Fibroblast of lung (primary cell): ENCODE measurements around the gene FCMR.

Experiments
- EZH2 ChIP-seq: IDR thresholded peaks from 2 replicates; pipeline ENCODE4 v1.5.1; 2012; ENCODE audit warnings: low read length, control low read depth, mild to moderate bottlenecking; ENCODE audit errors: missing control alignments
- TF ChIP-seq, protein P1 (sequence below), 2 donors: IDR thresholded peaks in 1 of 2; conservative IDR thresholded peaks in 1 of 2; 1 replicate in 1 of 2; 2 replicates in 1 of 2; pipeline ENCODE4 v1.5.1; 2011 to 2012; ENCODE audit warnings: low read length in 2 of 2, control low read depth in 1 of 2, inconsistent platforms in 1 of 2, low read depth in 1 of 2, mild to moderate bottlenecking in 1 of 2

DNA sequence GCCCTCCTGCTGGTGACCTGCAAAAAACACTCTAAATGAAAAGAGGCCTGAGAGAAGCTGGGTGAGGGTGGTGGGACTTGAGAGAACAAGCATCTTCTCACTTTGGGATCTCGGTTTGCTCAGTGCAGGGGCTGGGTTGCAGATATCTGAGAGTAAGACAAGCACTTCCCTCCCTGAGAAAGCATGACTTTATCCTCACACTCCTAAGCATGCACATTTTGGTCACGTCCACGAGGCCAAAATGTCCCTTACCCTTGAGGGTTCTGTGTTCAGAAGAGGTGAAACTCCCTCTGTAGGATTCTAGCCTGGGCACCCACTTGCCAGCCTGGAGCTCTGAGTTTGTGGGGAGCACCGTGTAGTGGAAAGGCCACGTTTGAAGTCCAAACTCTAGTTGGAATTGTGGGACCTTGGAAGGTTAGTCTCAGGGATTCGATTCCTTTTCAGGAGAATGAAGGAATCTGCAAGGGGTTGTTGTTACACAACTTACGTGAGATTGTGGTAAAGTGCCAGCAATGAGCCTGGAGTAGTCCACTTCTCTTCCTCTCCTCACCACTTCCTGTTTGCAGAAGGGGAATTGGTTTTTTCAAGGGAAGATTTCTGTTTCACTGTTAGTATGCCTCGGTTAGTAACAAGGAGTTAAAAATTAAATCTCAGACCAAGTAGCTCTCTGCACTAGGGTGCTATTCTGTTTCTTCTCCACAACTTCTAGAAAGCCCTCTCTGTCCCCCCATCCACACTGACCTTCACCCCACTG, 45.5 kb upstream of the FCMR start:
- TF ChIP-seq, protein P1, sequence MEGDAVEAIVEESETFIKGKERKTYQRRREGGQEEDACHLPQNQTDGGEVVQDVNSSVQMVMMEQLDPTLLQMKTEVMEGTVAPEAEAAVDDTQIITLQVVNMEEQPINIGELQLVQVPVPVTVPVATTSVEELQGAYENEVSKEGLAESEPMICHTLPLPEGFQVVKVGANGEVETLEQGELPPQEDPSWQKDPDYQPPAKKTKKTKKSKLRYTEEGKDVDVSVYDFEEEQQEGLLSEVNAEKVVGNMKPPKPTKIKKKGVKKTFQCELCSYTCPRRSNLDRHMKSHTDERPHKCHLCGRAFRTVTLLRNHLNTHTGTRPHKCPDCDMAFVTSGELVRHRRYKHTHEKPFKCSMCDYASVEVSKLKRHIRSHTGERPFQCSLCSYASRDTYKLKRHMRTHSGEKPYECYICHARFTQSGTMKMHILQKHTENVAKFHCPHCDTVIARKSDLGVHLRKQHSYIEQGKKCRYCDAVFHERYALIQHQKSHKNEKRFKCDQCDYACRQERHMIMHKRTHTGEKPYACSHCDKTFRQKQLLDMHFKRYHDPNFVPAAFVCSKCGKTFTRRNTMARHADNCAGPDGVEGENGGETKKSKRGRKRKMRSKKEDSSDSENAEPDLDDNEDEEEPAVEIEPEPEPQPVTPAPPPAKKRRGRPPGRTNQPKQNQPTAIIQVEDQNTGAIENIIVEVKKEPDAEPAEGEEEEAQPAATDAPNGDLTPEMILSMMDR (conservative IDR thresholded peaks at IDR 0.05 in 1 of 2, IDR thresholded peaks at IDR 0.05 in 1 of 2; ENCODE audit: low read depth in 1 of 2, low read length in 2 of 2): no peak
- no peak for TF ChIP-seq EZH2
